DMS153 treated with DMSO at 0.1 percent for 48 hours (cell line): ENCODE measurements around the gene RELL1.

Experiments
- DNase-seq: peaks from one replicate; lab custom pipeline; 2025; ENCODE audit not compliant: unreplicated experiment; lab: John Stamatoyannopoulos, UW

RELL1 gene

GRCh38 chr4:37686373-37687193 lies at the start of gene RELL1:
Gene RELL1 (minus strand): TSS chr4:37686376. CDS start chr4:37686287, 89 bp downstream.
- peak; percentile 72 for DNase-seq

GRCh38 chr4:37735578-37735977 lies 49.4 kb upstream of the RELL1 start:
- no peak for DNase-seq

GRCh38 chr4:37734989-37735388 lies 48.8 kb upstream of the RELL1 start:
- no peak for DNase-seq

- no peak for DNase-seq
These were observed 47.2 kb upstream of the RELL1 start for GRCh38 chr4:37733240-37733867.

- DNase-seq = no peak
These were observed 46.5 kb upstream of the RELL1 start for GRCh38 chr4:37732526-37733186.

- no peak for DNase-seq
These were observed 43.5 kb upstream of the RELL1 start for GRCh38 chr4:37729649-37730004.

- DNase-seq = no peak
These were observed 41.9 kb upstream of the RELL1 start for GRCh38 chr4:37728064-37728463.

- DNase-seq = no peak
These were observed 41.5 kb upstream of the RELL1 start for GRCh38 chr4:37727635-37728034.

GRCh38 chr4:37726666-37727065 lies 40.5 kb upstream of the RELL1 start:
- no peak for DNase-seq

- DNase-seq = no peak
These were observed 39.5 kb upstream of the RELL1 start for GRCh38 chr4:37725718-37726117.

GRCh38 chr4:37723067-37723466 lies 36.9 kb upstream of the RELL1 start:
- no peak for DNase-seq

- peak; percentile 2 for DNase-seq
These were observed 35.9 kb upstream of the RELL1 start for GRCh38 chr4:37721995-37722638.

GRCh38 chr4:37719021-37719420 lies 32.8 kb upstream of the RELL1 start:
- no peak for DNase-seq

- no peak for DNase-seq
These were observed 31.4 kb upstream of the RELL1 start for GRCh38 chr4:37717576-37717975.

GRCh38 chr4:37715889-37716402 lies 29.8 kb upstream of the RELL1 start:
- DNase-seq = no peak

- DNase-seq = no peak
These were observed 24.3 kb upstream of the RELL1 start for GRCh38 chr4:37710491-37710890.

- no peak for DNase-seq
These were observed 19.9 kb upstream of the RELL1 start for GRCh38 chr4:37706032-37706431.

- no peak for DNase-seq
These were observed 19.4 kb upstream of the RELL1 start for GRCh38 chr4:37705571-37705970.

- no peak for DNase-seq
These were observed 13.8 kb upstream of the RELL1 start for GRCh38 chr4:37699868-37700481.

GRCh38 chr4:37697566-37697965 lies 11.4 kb upstream of the RELL1 start:
- DNase-seq = no peak
